SK-N-SH (cell line): ENCODE results near the gene CHST11. TPM values are rescaled to one million over a fixed set of nuclear protein-coding genes. Genes with fewer than 3 reads are reported as not detected.

Experiments
- CTCF ChIA-PET: fragments of 300-600, 350-600 bp; formaldehyde crosslinking; extraction: SDS; loops from one replicate; lab custom pipeline; 2021; lab: Yijun Ruan, JAX
- POLR2A ChIA-PET: fragments of 350-600 bp; sonication (Branson Sonifier 250); formaldehyde crosslinking; extraction: SDS; loops from one replicate; lab custom pipeline; 2020; ENCODE audit warnings: antibody characterized with exemption, inconsistent platforms; lab: Yijun Ruan, JAX
- DNase-seq: peaks from one replicate; pipeline ENCODE4 v3.0.0; 2012
- H2AFZ ChIP-seq: fragments of 200-600 bp; sonication (generic); 2 replicates; pipeline ENCODE4 v1.8.1; 2016; ENCODE audit warnings: antibody characterized with exemption, mild to moderate bottlenecking, low read depth
- H3F3A ChIP-seq: fragments of 200-600 bp; sonication (generic); replicated peaks from 2 replicates; pipeline ENCODE3; 2016; ENCODE audit warnings: antibody characterized with exemption, mild to moderate bottlenecking; ENCODE audit not compliant: insufficient read depth
- H3K27ac ChIP-seq, 2 experiments: fragments of 200-500 bp in 1 of 2; fragments of 200-600 bp in 1 of 2; sonication (Bioruptor generic) in 1 of 2; sonication (generic), shearing (Covaris generic) in 1 of 2; 2 replicates each; pipeline versions ENCODE4 v1.5.1 to v1.6.1; 2014 to 2016; ENCODE audit warnings: low read depth in 2 of 2, inconsistent platforms in 1 of 2, low read length in 1 of 2, mild to moderate bottlenecking in 1 of 2, mixed read lengths in 1 of 2
- H3K27me3 ChIP-seq: fragments of 200-600 bp; sonication (generic), shearing (Covaris generic); 2 replicates; pipeline ENCODE4 v1.6.1; 2016; ENCODE audit warnings: mixed run types; ENCODE audit not compliant: insufficient read depth
- H3K36me3 ChIP-seq, 2 experiments: fragments of 200-500 bp in 1 of 2; fragments of 200-600 bp in 1 of 2; sonication (Bioruptor generic) in 1 of 2; sonication (generic) in 1 of 2; replicated peaks in 1 of 2; 2 replicates each; pipeline versions ENCODE3 to v1.5.1; 2014 to 2016; ENCODE audit warnings: low read length in 1 of 2, mild to moderate bottlenecking in 1 of 2; ENCODE audit not compliant: insufficient read depth in 2 of 2, control insufficient read depth in 1 of 2
- H3K4me1 ChIP-seq, 2 experiments: fragments of 200-500 bp in 1 of 2; fragments of 200-600 bp in 1 of 2; sonication (Bioruptor generic) in 1 of 2; sonication (generic), shearing (Covaris generic) in 1 of 2; 2 replicates each; pipeline versions ENCODE4 v1.5.1 to v1.6.1; 2014 to 2016; ENCODE audit warnings: low read depth in 1 of 2, low read length in 1 of 2, mixed run types in 1 of 2; ENCODE audit not compliant: insufficient read depth in 2 of 2, control insufficient read depth in 1 of 2
- H3K4me2 ChIP-seq: fragments of 200-600 bp; sonication (generic), shearing (Covaris generic); 2 replicates; pipeline ENCODE4 v1.6.1; 2017; ENCODE audit warnings: mixed run types
- H3K4me3 ChIP-seq, 2 experiments: fragments of 200-500 bp in 1 of 2; fragments of 200-600 bp in 1 of 2; sonication (Bioruptor generic) in 1 of 2; sonication (generic), shearing (Covaris generic) in 1 of 2; 2 replicates each; pipeline versions ENCODE4 v1.5.1 to v1.8.1; 2014 to 2016; ENCODE audit warnings: low read depth in 2 of 2, inconsistent platforms in 1 of 2, low read length in 1 of 2, mild to moderate bottlenecking in 1 of 2, mixed read lengths in 1 of 2, moderate library complexity in 1 of 2
- H3K79me2 ChIP-seq: fragments of 200-600 bp; sonication (generic); 2 replicates; pipeline ENCODE4 v1.8.1; 2017; ENCODE audit warnings: mild to moderate bottlenecking; ENCODE audit not compliant: insufficient read depth
- H3K9ac ChIP-seq: fragments of 200-600 bp; sonication (generic); 2 replicates; pipeline ENCODE4 v1.6.1; 2017; ENCODE audit warnings: mixed run types
- H3K9me2 ChIP-seq: fragments of 200-600 bp; sonication (generic); 2 replicates; pipeline ENCODE4 v1.6.1; 2017; ENCODE audit warnings: mixed run types
- H3K9me3 ChIP-seq: fragments of 200-600 bp; sonication (generic); 2 replicates; pipeline ENCODE4 v1.6.1; 2017; ENCODE audit warnings: mixed run types, mild to moderate bottlenecking, moderate library complexity
- H4K20me1 ChIP-seq: fragments of 200-600 bp; sonication (generic); 2 replicates; pipeline ENCODE4 v1.6.1; 2017; ENCODE audit warnings: mild to moderate bottlenecking, mixed run types; ENCODE audit not compliant: insufficient read depth
- CHD2 ChIP-seq: fragments of 150-350 bp; IDR thresholded peaks from 2 replicates; pipeline ENCODE4 v1.6.1; 2018; ENCODE audit warnings: low read length; ENCODE audit not compliant: partially characterized antibody
- ELF1 ChIP-seq: IDR thresholded peaks from 2 replicates; pipeline ENCODE4 v1.4.0; 2012
- EP300 ChIP-seq, 2 experiments: IDR thresholded peaks; 2 replicates each; pipeline versions ENCODE4 v1.4.0 to v1.6.1; 2012; ENCODE audit warnings: borderline replicate concordance in 1 of 2, low read depth in 1 of 2, low read length in 1 of 2
- FOSL2 ChIP-seq: IDR thresholded peaks from 2 replicates; pipeline ENCODE4 v1.4.0; 2012; ENCODE audit warnings: low read depth, mild to moderate bottlenecking, moderate library complexity, borderline replicate concordance
- FOXJ3 ChIP-seq: sonication (generic); formaldehyde crosslinking; IDR thresholded peaks from 2 replicates; pipeline ENCODE4 v1.5.1; 2020; ENCODE audit warnings: mild to moderate bottlenecking, missing genetic modification reagents
- FOXM1 ChIP-seq: IDR thresholded peaks from 2 replicates; pipeline ENCODE4 v1.4.0; 2012; ENCODE audit warnings: low read depth, mild to moderate bottlenecking
- GABPA ChIP-seq: IDR thresholded peaks from 2 replicates; pipeline ENCODE4 v1.4.0; 2012; ENCODE audit warnings: low read depth, mild to moderate bottlenecking
- GATA2 ChIP-seq: sonication (generic); formaldehyde crosslinking; IDR thresholded peaks from 2 replicates; pipeline ENCODE4 v1.5.0; 2020; ENCODE audit warnings: mild to moderate bottlenecking, missing genetic modification reagents
- JUND ChIP-seq: IDR thresholded peaks from 2 replicates; pipeline ENCODE4 v1.4.0; 2012
- MAX ChIP-seq: IDR thresholded peaks from 2 replicates; pipeline ENCODE4 v1.4.0; 2012; ENCODE audit warnings: low read depth
- MEF2A ChIP-seq: IDR thresholded peaks from 2 replicates; pipeline ENCODE4 v1.4.0; 2012; ENCODE audit warnings: low read depth, borderline replicate concordance
- MXI1 ChIP-seq: IDR thresholded peaks from 2 replicates; pipeline ENCODE4 v1.6.1; 2012; ENCODE audit warnings: mild to moderate bottlenecking, low read depth, low read length, improper control_type of control experiment
- PBX3 ChIP-seq: IDR thresholded peaks from 2 replicates; pipeline ENCODE4; 2012
- POLR2AphosphoS5 ChIP-seq: IDR thresholded peaks from 2 replicates; pipeline ENCODE4 v1.6.1; 2012; ENCODE audit warnings: low read depth, low read length
- RAD21 ChIP-seq: IDR thresholded peaks from 2 replicates; pipeline ENCODE4 v1.6.1; 2012; ENCODE audit warnings: mild to moderate bottlenecking, low read length
- RCOR1 ChIP-seq: fragments of 150-350 bp; IDR thresholded peaks from 2 replicates; pipeline ENCODE4 v1.6.1; 2017; ENCODE audit warnings: antibody characterized with exemption, low read length
- RFX5 ChIP-seq: IDR thresholded peaks from 2 replicates; pipeline ENCODE4 v1.6.1; 2012; ENCODE audit warnings: mild to moderate bottlenecking, improper control_type of control experiment, low read length
- SIN3A ChIP-seq: IDR thresholded peaks from 2 replicates; pipeline ENCODE4 v1.6.1; 2012; ENCODE audit warnings: low read depth, mild to moderate bottlenecking, low read length, moderate library complexity, borderline replicate concordance
- SMC3 ChIP-seq: IDR thresholded peaks from 2 replicates; pipeline ENCODE4 v1.6.1; 2012; ENCODE audit warnings: low read depth, low read length, improper control_type of control experiment
- TAF1 ChIP-seq: IDR thresholded peaks from 2 replicates; pipeline ENCODE4 v1.6.1; 2012; ENCODE audit warnings: low read depth, mild to moderate bottlenecking, low read length, moderate library complexity, borderline replicate concordance
- TCF12 ChIP-seq: IDR thresholded peaks from 2 replicates; pipeline ENCODE4 v1.4.0; 2012
- USF1 ChIP-seq: IDR thresholded peaks from 2 replicates; pipeline ENCODE4 v1.4.0; 2012; ENCODE audit warnings: low read depth, borderline replicate concordance
- ZBTB33 ChIP-seq: IDR thresholded peaks from 2 replicates; pipeline ENCODE4 v1.4.0; 2012; ENCODE audit warnings: low read depth, borderline replicate concordance
- WGBS: methylation state at CpG from one replicate; pipeline ENCODE4 v1.1.6; 2017; ENCODE audit warnings: low lambda C conversion rate; 5-methylcytosine and 5-hydroxymethylcytosine counted together
- polyA plus RNA-seq, 3 experiments: library from polyadenylated mRNA; depleted of rRNA; stranded (reverse); fragments of >200 nt; gene quantifications; 2 replicates each; pipeline ENCODE4 v1.2.3, GENCODE V29; 2012

The CHST11 gene
- polyA plus RNA-seq, 1 of the 3 experiments (the other 2 are of a cell fraction), result 18.6 TPM

GRCh38 chr12:104480012-104480411 lies 23.3 kb downstream of the CHST11 start:
- TF ChIP-seq MEF2A (no peak), FOXJ3 (no peak), GABPA (no peak), SIN3A (no peak), JUND (no peak), MXI1 (no peak), USF1 (no peak), FOSL2 (no peak), RFX5 (no peak), POLR2AphosphoS5 (no peak), FOXM1 (no peak), TAF1 (no peak), SMC3 (no peak), MAX (no peak), ZBTB33 (no peak), GATA2 (CRISPR knock-in tag) (no peak), EP300 (IDR thresholded peaks at IDR 0.05; ENCODE audit: borderline replicate concordance in 1 of 2, low read depth in 1 of 2, low read length in 1 of 2) (no peak), ELF1 (no peak)
- TF ChIP-seq, all 33 proteins: peak for 0
- no peak overlapping the region for H3K27ac ChIP-seq
- H3F3A ChIP-seq, result no peaks in the 10 kb centered on the region
- H3K9me3 ChIP-seq, result no peaks in the 10 kb centered on the region
- H3K4me2 ChIP-seq, result no peak overlapping the region
- no peaks in the 10 kb centered on the region for H3K9me2 ChIP-seq
- no peak overlapping the region for H3K4me3 ChIP-seq
- no peaks in the 10 kb centered on the region for H3K36me3 ChIP-seq
- ChIA-PET POLR2A (no interaction called here), CTCF (no interaction called here)
- H3K4me1 ChIP-seq, result no peaks in the 10 kb centered on the region
- H3K9ac ChIP-seq, result no peak overlapping the region
- DNase-seq, result no peak
- 97% methylated on average over 3 of the region's 3 CpGs for WGBS
- H4K20me1 ChIP-seq, result no peaks in the 10 kb centered on the region
- H3K27me3 ChIP-seq, result no peaks in the 10 kb centered on the region
- no peak overlapping the region for H2AFZ ChIP-seq
- no peaks in the 10 kb centered on the region for H3K79me2 ChIP-seq

- Histone ChIP-seq H3K27ac (no peak overlapping the region), H3K9ac (no peak overlapping the region), H3K36me3 (no peaks in the 10 kb centered on the region), H3K4me3 (no peak overlapping the region), H3K79me2 (no peaks in the 10 kb centered on the region), H2AFZ (no peak overlapping the region), H3K4me1 (no peaks in the 10 kb centered on the region), H3F3A (no peaks in the 10 kb centered on the region), H3K9me2 (no peaks in the 10 kb centered on the region), H3K4me2 (no peak overlapping the region), H3K27me3 (no peaks in the 10 kb centered on the region), H4K20me1 (no peaks in the 10 kb centered on the region), H3K9me3 (no peaks in the 10 kb centered on the region)
- ChIA-PET CTCF (no interaction called here), POLR2A (no interaction called here)
- WGBS, result 91% methylated on average over 10 of the region's 11 CpGs
- DNase-seq, result no peak
- TF ChIP-seq SMC3 (no peak), RAD21 (no peak), RCOR1 (no peak), PBX3 (no peak), MXI1 (no peak), JUND (no peak), USF1 (no peak), GABPA (no peak), MEF2A (no peak), CHD2 (no peak), FOSL2 (no peak), TCF12 (no peak)
These were observed 24.2 kb downstream of the CHST11 start for GRCh38 chr12:104480826-104481440.
